ENCODE data around the gene TMEM212.

Gene TMEM212

DNA sequence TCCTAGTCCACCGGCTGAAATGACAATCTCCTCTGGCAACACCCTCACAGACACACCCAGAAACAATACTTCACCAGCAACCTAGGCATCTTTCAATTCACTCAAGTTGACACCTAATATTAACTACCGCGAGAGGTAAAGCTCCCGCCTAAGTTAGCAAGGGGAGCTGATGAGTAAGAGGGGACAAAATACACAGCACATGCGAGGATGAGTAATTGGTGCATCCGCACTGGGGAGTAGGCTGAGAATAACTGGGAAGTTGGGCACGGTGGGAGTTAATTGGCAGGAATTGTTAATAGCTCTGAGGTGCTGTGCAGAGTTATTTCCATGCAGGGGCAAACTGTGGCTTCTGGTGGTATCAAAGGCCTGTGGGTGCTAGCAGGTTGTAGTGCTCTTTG lies 18.3 kb upstream of the TMEM212 start:
- Histone ChIP-seq H3K27me3 (ENCODE audit: insufficient read depth, low read length, poor library complexity) (peaks cover 9% of the 10 kb centered on the region), H4K20me1 (ENCODE audit: insufficient read depth, low read length) (no peaks in the 10 kb centered on the region), H3K4me3 (ENCODE audit: low read depth in 1 of 2, low read length in 2 of 2) (no peak overlapping the region), H3K4me2 (ENCODE audit: insufficient read depth, low read length) (no peak overlapping the region), H3K27ac (ENCODE audit: low read length) (no peak overlapping the region), H3K9ac (ENCODE audit: low read depth, low read length) (no peak overlapping the region), H3K9me3 (ENCODE audit: insufficient read depth, low read length, severe bottlenecking) (no peaks in the 10 kb centered on the region), H3K4me1 (ENCODE audit: insufficient read depth, low read length) (no peaks in the 10 kb centered on the region), H3K36me3 (ENCODE audit: insufficient read depth, low read length) (no peaks in the 10 kb centered on the region), H2AFZ (ENCODE audit: low read depth, low read length) (no peak overlapping the region), H3K79me2 (ENCODE audit: insufficient read depth, low read length) (no peaks in the 10 kb centered on the region)
- TF ChIP-seq, protein P1, sequence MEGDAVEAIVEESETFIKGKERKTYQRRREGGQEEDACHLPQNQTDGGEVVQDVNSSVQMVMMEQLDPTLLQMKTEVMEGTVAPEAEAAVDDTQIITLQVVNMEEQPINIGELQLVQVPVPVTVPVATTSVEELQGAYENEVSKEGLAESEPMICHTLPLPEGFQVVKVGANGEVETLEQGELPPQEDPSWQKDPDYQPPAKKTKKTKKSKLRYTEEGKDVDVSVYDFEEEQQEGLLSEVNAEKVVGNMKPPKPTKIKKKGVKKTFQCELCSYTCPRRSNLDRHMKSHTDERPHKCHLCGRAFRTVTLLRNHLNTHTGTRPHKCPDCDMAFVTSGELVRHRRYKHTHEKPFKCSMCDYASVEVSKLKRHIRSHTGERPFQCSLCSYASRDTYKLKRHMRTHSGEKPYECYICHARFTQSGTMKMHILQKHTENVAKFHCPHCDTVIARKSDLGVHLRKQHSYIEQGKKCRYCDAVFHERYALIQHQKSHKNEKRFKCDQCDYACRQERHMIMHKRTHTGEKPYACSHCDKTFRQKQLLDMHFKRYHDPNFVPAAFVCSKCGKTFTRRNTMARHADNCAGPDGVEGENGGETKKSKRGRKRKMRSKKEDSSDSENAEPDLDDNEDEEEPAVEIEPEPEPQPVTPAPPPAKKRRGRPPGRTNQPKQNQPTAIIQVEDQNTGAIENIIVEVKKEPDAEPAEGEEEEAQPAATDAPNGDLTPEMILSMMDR (IDR thresholded peaks at IDR 0.05; ENCODE audit: borderline replicate concordance, extremely low read depth, low read length, poor library complexity, severe bottlenecking), result no peak
- no peak for TF ChIP-seq EZH2 (IDR thresholded peaks at IDR 0.05; ENCODE audit: borderline replicate concordance, low read depth, low read length, severe bottlenecking)
- DNase-seq, result no peak
- no peak for ATAC-seq (ENCODE audit: insufficient read depth, low read depth)

DNA sequence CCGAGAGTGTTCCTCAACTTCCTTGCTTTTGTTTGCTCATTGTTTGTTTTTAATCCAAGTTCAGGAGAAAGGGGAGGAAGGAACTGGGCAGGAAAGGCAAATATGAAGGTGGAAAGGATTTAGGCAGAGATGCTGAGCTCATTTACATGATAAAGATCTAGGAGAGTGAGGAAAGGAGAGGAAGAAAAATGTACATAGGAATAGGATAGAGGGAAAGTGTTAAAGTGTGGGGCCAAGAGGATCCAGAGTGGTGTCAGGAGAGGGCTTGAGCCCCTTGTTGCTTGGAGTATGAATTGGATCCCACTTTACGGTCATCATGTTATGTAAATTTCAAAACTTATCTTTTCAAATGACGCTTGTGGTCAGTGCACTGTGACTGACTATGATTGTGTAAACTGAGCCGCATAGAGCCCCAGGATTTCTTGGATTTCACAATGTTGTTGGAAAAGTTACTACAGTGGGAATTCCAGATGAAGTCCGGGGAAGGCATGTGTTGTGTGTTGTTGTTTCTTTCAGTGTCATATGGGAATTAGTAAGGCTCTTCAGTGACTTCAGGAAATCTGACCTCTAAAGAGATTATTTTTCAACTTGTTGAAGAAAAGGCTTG lies 17.8 kb upstream of the TMEM212 start:
- no peaks in the 10 kb centered on the region for H3K4me1 ChIP-seq (ENCODE audit: insufficient read depth, low read length)
- DNase-seq (no peak), ATAC-seq (ENCODE audit: insufficient read depth, low read depth) (no peak)
- no peaks in the 10 kb centered on the region for H3K9me3 ChIP-seq (ENCODE audit: insufficient read depth, low read length, severe bottlenecking)
- H3K9ac ChIP-seq (ENCODE audit: low read depth, low read length), result no peak overlapping the region
- no peak overlapping the region for H3K4me2 ChIP-seq (ENCODE audit: insufficient read depth, low read length)
- no peaks in the 10 kb centered on the region for H4K20me1 ChIP-seq (ENCODE audit: insufficient read depth, low read length)
- peaks cover 13% of the 10 kb centered on the region for H3K27me3 ChIP-seq (ENCODE audit: insufficient read depth, low read length, poor library complexity)
- no peaks in the 10 kb centered on the region for H3K36me3 ChIP-seq (ENCODE audit: insufficient read depth, low read length)
- H3K79me2 ChIP-seq (ENCODE audit: insufficient read depth, low read length), result no peaks in the 10 kb centered on the region
- H2AFZ ChIP-seq (ENCODE audit: low read depth, low read length), result no peak overlapping the region
- H3K27ac ChIP-seq (ENCODE audit: low read length), result no peak overlapping the region
- TF ChIP-seq, protein P1 (IDR thresholded peaks at IDR 0.05; ENCODE audit: borderline replicate concordance, extremely low read depth, low read length, poor library complexity, severe bottlenecking), result no peak
- no peak for TF ChIP-seq EZH2 (IDR thresholded peaks at IDR 0.05; ENCODE audit: borderline replicate concordance, low read depth, low read length, severe bottlenecking)
- no peak overlapping the region for H3K4me3 ChIP-seq (ENCODE audit: low read depth in 1 of 2, low read length in 2 of 2)

DNA sequence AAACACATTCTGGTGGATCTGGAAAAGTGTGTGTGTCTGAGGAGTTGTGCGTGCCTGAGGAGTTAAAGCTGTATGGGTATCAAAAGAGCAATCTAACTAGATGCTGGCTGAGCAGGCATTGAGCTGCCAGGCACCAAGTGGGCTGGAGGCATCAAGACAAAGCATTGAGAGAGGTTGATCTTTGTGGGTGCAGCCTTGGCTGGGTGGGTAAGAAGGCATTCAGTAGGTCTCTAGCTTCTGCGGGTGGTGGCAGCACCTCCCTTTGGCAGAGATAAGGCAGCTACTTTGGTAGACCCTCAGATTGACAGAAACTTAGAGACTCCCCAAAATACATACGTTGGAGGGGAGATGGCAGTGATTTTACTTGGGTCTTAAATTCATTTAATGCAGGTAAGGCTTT lies 15.8 kb upstream of the TMEM212 start:
- Histone ChIP-seq H3K27ac (ENCODE audit: low read length) (no peak overlapping the region), H3K4me1 (ENCODE audit: insufficient read depth, low read length) (no peaks in the 10 kb centered on the region), H2AFZ (ENCODE audit: low read depth, low read length) (no peak overlapping the region), H3K4me2 (ENCODE audit: insufficient read depth, low read length) (no peak overlapping the region), H4K20me1 (ENCODE audit: insufficient read depth, low read length) (no peaks in the 10 kb centered on the region), H3K4me3 (ENCODE audit: low read depth in 1 of 2, low read length in 2 of 2) (no peak overlapping the region), H3K79me2 (ENCODE audit: insufficient read depth, low read length) (no peaks in the 10 kb centered on the region), H3K36me3 (ENCODE audit: insufficient read depth, low read length) (no peaks in the 10 kb centered on the region), H3K27me3 (ENCODE audit: insufficient read depth, low read length, poor library complexity) (peaks cover 14% of the 10 kb centered on the region), H3K9me3 (ENCODE audit: insufficient read depth, low read length, severe bottlenecking) (no peaks in the 10 kb centered on the region), H3K9ac (ENCODE audit: low read depth, low read length) (no peak overlapping the region)
- TF ChIP-seq, protein P1 (IDR thresholded peaks at IDR 0.05; ENCODE audit: borderline replicate concordance, extremely low read depth, low read length, poor library complexity, severe bottlenecking), result no peak
- no peak for TF ChIP-seq EZH2 (IDR thresholded peaks at IDR 0.05; ENCODE audit: borderline replicate concordance, low read depth, low read length, severe bottlenecking)
- DNase-seq (no peak), ATAC-seq (ENCODE audit: insufficient read depth, low read depth) (no peak)
